Measurements from ENCODE around the gene MDP1.

GRCh38 chr14:24206260-24207103 is 9.4 kb downstream of the MDP1 start:
- no peak for TF ChIP-seq CTCF (IDR thresholded peaks at IDR 0.05)
- TF ChIP-seq POLR2A (IDR thresholded peaks at IDR 0.05; ENCODE audit: low read depth) = no peak
- TF ChIP-seq EP300 (IDR thresholded peaks at IDR 0.05) = no peak
